HG02852 (cell line): Measurements from ENCODE around the gene SOS2.
"Not testable (repeated sequence)": the region's sequence is repeated elsewhere in the genome, so short reads cannot be mapped to it uniquely, and the experiment has no call there.

Experiments
- ATAC-seq: cut with Tn5 transposase; IDR thresholded peaks from one replicate; pipeline ENCODE4 v1.9.1; 2021; ENCODE audit warnings: mild to moderate bottlenecking, moderate library complexity; ENCODE audit not compliant: unreplicated experiment

Gene SOS2

DNA sequence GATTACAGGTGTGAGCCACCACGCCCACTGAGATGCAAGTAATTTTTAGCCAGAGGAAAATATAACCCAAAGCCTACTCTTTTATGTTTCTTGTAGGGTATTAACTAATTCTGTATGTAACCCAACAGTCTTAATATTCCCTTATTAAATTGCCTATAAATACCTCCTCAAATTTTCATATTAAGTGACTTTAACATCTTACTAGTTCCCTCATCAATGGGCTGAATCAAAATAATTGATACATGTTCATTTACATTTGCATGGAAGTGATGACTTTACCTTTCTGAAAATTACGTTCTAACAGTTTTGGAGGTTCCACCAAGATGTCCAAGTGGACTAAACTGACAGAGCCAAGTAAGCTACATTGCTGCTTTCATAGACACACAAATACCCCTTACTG lies 3.1 kb downstream of the SOS2 start:
- ATAC-seq, result no peak

DNA sequence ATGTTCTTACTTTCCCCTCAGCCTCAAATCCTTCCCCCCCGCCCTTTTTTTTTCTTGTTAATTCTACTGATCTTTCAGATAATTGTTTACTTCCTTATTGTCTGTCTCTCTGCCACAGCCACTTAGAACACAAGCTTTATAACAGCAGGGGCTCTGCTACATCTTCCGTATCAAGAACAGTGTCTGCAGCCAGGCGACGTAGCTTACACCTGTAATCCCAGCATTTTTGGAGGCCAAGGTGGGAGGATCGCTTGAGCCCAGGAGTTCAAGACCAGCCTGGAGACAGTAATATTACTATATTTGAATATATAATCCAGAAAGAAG lies 5.4 kb downstream of the SOS2 start:
- ATAC-seq, result no peak

DNA sequence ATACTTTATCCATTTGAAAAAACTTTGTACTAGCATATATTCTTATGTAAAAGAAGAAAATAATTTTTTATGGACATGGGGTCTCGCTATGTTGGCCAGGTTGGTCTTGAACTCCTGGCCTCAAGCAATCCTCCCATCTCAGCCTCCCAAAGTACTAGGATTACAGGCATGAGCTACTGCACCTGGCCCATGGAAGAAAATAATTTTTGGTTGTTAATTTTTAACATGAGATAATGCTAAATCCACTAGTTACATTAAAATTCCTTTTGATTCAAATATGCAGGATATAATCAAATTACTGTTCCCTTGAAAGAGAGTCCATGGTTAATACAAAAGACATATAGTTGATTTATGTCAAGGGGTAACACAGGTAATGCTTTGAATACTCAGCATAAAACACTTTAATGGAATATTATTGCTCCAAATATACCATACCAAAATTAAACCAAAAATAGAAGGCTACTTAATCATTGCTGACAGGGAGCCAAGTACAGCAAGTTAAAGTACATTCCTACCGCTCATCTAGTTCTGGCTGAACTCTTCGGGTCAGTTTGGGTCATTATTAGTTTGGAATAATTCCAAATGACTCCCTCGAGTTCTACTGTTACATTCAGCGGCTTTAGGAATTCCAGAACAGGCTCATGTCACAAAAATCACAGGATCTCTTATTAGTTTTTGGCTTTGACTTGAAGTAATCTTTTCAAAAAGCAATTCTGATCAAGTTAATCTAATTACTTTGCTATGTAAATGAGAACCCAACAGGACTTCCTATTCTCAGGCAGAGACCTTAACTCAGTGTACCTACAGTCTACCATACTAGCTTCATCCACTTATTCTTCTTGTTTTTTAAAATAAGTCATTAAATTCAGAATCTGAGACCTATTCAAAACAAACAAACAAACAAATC lies 6.1 kb downstream of the SOS2 start:
- ATAC-seq, result no peak

DNA sequence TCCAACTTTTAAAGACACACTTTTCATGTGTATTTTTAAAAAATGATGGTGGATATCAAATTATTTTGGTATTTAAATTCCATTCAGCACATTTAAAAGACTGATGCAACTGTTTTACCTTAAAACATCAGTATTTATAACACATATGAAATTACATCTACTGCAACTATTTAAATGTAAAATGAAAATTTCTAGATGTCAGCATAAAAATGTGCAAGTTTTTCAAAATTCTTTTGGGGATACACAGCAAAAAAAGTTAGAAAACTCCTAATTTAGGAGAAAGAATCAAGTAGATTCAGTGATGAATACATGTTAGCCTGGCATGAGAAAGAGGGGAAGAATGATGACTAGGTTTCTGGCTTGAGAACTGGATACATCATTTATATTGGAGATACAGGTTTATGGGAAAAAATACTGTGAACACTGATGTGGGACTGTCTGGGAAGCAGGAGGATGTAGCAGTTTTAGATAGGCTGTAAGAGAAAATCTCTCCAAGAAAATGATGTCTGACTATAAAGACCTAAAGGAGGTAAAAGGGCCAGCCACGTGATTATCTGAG lies 9.2 kb downstream of the SOS2 start:
- no peak for ATAC-seq

DNA sequence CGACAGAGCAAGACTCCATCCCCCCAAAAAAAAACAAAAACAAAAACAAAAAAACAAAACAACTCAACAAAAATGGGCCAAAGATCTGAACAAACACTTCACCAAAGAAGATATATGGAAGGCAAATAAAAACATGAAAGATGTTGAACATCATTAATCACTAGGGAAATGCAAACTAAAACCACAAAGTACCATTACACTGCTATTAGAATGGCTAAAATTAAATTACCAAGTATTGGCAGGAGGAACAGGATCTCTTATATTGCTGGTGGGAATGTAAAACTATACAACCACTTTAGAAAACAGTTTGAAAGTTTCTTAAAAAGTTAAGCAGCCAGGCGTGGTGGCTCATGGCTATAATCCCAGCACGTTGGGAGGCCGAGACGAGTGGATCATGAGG lies 12.9 kb downstream of the SOS2 start:
- ATAC-seq, result no peak

DNA sequence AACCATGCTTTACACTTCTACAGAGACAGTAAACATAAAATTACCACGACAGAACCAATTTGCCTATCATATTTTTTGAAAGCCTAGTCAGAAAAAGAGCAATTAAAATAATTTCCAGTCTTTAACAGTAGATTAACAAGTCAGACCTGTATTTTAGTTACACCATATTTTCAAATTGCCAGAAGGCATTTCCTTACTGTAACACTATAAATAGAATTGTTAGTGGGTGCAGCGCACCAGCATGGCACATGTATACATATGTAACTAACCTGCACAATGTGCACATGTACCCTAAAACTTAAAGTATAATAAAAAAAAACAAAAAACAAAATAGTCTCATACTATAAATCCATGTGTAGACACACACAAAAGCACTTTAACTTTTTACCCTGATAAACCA lies 16.0 kb downstream of the SOS2 start:
- no peak for ATAC-seq

DNA sequence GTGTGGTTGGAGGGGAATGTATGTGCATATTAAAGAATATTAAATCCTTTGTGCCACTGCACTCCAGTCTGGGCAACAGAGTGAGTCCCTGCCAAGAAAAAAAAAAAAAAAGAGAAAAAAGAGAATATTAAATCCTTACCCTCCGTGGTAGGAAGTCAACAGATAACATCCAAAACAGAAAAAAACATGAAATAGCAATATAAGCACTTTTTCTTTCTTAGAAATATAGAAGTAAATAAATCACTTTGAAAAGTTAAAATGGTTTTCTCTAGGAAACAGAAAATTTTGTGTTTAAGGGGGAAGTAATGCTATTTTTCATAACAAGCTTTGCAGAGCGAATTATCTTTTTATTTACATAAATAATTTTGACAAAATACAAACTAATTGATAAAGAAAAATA lies 17.6 kb downstream of the SOS2 start:
- ATAC-seq, result no peak

DNA sequence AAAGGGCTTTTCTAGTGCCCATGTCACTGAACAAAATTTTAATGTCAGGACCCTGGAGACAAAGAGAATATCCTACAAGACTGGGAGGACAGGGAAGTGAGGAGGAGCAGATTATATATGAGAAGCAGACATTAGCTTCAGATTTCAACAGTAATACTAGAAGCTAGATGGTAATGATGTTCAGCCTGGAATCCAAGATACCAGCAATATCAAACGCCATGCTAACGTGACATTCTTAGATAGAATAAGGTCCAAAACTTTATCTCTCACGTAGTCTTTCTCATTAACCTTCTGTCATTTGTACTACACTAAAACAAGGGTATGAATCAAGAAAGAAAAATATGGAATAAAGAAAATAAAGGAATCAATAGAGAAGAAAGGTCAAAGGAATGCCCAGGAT lies 18.7 kb downstream of the SOS2 start:
- ATAC-seq, result no peak

DNA sequence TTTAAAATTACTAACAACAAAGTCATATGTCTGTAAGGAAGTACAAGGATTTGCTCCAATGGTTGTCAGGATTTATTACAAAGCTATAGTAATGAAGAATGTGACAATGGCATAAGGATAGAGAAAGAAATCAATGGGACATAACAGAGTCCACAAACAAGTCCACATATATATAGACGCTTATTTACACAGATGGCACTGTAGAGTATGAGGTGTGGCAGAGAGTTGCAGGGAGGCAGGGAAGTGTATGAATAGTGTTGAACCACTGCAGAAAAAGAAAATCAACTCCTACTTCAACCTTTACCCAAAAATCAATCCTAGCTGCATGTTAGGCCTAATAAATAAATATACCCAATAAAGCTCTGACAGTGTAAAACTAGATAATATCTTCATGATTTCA lies 21.3 kb downstream of the SOS2 start:
- no peak for ATAC-seq

DNA sequence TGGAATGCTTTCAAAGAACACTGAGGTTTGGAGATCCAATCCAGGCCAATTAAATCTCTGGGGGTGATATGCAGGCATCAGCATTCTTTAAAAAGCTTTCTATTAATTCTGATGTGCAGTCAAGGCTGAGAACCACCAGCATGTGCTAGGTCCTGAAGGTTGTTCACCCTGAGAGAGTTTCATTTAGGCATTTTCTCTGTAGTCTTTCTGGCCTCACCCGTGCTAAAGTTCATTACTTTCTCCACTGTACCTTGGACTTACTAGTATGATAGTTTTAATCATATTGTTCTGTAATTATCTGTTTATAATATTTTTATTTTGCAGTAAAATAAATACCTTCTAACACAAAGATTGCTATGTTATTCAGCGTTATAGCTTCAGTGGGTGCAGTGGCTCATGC lies 32.9 kb downstream of the SOS2 start:
- ATAC-seq, result no peak

DNA sequence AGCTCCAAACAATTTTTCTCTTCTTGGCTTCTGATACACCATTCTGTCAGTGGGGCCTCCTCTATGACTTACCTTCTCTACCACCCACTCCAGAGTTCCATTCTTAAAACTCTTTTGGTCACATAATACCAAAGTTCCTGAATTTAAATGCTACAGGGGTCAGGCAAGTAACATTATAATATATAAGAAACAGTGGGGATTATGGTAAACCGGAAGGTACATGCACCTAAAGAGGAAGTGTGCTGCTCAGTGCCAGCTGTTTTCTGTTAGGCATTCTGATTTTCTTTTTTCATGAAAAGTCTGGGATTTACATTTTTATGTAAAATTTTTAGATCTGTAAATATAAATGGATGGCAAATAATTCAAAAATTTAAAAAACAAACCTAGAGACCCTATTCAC lies 39.9 kb downstream of the SOS2 start:
- no peak for ATAC-seq

DNA sequence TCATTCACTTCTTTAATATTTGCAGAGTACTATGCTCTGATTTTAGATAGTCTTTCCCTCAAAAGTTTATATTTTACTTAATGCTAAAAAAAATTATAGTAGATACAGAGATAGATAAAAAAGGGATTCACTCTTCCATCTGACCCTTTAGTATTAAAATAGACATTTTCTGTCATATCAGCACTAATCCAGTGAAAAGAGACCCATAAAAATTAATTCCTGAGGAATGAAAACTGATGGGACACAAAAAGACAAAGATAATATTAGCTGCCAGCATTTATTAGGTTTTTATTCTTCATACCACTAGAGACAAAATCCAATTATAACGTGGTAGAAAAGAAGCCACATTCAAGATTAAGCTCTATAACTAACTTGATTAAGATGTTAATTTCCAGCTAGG lies 45.3 kb downstream of the SOS2 start:
- no peak for ATAC-seq

DNA sequence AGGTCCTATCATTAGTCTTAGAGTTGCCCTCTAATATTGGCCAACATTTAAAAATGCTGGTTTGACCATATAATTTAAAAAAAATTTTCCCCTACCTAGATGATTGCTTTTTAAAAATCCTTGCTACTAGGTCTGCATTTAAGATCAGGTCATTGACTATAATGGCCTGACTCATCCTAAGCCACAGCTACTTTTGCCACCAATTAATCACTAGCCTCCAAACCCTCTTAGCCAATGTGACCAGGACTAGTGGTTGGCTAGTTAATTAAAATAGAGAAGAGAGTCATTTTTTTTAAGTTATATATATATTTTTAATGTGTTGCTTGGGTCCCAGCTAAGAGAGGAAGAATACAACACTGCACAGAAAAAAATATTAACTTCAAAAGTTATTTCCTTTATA lies 57.5 kb downstream of the SOS2 start:
- ATAC-seq, result no peak

DNA sequence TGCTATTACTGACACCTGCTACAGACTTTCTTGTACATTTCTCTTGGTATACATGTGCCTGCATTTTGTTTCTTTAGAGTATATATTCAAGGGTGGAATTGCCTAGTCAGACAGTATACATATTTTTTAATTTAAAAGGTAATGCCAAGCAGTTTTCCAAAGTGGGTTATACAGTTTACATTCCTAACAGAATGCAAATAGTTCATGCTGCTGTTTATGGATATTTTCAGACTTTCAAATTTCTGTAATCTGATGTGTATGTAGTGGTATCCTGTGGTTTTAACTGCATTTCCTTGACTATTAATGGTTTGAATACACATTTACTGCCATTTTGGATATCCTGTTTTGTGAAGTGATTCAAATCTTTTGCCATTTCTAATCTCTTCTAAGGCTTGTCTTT lies 59.5 kb downstream of the SOS2 start:
- no peak for ATAC-seq

DNA sequence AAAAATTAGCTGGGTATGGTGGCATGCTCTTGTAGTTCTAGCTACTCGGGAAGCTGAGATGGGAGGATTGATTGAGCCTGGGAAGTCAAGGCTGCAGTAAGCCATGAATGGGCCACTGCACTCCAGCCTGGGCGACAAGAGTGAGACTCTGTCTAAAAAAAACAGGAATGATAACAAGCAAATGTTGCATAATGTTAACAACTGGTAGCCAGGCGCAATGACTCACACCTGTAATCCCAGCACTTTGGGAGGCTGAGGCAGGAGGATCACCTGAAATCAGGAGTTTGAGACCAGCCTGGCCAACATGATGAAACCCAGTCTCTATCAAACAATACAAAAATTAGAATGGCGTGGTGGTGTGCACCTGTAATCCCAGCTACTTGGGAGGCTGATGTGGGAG lies 64.0 kb downstream of the SOS2 start:
- ATAC-seq, result not testable (repeated sequence)

DNA sequence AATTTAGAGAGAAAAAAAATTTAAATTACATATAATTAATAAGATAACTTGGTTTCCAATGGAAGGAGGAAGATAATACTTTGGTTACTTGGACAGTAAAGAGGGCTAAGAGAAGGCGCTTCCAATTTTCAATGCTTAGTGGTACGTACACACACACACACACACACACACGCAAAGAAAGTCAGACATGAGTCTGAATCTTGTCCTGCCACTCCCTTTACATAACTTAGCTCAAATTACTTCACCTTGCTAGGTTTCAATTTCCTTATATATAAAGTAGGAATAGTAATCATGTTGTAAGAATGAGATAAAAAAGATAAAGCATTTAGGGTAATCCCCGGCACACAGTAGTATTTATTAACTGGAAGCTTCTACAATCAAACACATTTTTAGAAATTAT lies 75.3 kb downstream of the SOS2 start:
- ATAC-seq, result no peak

DNA sequence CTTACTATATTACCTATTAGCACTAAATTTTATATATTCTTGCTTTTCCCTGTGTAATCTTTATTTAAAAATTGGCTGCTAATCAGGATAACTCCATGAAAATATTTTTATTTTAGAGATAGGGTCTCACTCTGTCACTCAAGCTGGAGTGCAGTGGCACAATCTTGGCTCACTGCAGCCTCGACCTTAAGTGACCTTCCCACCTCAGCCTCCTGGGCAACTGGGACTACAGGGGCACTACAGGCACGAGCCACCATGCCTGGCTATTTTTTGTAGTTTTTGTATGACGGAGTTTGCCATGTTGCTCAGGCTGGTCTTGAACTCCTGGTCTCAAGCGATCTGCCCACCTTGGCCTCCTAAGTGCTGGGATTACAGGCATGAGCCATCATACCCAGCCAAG lies 82.6 kb downstream of the SOS2 start:
- ATAC-seq, result no peak

DNA sequence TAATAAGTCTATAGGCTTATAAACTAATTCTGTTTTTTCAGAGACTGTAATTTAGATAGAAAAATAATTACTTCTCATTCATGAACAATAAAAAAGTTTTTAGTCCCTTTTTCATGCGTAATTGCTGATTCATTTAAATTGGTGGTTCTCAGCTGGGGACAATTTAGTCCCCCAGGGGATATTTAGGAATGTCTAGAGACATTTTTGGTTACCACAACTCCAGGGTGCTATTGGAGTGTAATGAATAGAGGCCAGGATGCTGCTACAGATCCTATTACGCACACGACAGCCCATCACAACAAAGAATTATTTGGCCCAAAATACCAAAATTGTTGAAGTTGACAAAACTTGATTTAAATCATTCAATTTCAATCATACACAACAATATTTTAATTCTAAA lies 92.2 kb downstream of the SOS2 start:
- no peak for ATAC-seq

DNA sequence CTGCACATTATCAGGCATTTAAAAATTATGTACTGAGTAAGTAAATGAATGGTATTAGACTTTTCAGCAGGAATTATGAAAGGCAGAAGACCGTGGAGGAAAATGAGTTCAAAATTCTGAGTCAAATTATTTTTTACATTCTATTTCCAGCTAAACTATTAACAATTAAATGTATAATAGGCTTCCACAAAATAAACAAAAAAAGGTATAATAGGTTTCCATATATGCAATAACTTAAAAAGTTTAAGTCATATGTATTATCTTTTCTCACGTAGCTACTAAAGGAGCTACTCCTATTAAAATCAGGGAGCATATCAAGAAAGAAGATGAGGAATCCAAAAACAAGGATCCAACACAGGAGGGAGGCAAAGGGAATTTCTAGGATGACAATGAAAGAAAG lies 103.6 kb downstream of the SOS2 start:
- no peak for ATAC-seq

DNA sequence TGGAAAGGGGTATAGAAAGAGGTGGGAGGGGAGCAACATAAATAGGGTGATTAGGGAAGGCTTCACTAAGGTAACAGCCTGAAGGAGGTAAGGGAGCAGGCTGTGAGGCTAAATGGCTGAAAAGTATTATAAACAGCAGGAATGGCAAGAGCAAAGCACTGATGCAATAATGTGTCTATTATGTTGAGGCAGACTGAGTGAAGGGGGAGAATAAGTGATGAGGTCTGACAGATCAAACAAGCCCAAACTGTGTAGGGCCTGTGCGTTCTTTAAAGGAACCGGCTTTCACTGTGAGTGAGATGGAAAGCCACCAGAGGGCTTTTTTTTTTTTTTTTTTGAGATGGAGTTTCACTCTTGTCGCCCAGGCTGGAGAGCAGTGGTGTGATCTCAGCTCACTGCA lies 108.3 kb downstream of the SOS2 start:
- no peak for ATAC-seq

DNA sequence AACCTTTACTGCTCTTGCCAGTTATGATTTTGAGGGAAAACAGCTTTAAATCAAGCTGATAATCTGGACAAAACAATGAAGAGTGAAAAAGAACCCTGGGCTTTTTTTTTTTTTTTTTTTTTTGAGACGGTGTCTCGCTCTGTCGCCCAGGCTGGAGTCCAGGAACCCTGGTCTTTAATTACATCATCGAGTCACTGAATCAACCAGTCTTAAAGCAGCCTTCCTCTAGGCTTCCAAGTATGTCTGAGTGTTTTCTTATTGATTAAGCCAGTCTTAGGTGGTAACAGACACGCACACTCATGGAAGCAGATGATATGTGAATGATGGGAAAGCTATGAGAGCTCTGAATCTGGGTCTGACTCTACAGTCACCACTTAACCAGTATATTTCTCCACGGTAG lies 109.1 kb downstream of the SOS2 start:
- no peak for ATAC-seq

DNA sequence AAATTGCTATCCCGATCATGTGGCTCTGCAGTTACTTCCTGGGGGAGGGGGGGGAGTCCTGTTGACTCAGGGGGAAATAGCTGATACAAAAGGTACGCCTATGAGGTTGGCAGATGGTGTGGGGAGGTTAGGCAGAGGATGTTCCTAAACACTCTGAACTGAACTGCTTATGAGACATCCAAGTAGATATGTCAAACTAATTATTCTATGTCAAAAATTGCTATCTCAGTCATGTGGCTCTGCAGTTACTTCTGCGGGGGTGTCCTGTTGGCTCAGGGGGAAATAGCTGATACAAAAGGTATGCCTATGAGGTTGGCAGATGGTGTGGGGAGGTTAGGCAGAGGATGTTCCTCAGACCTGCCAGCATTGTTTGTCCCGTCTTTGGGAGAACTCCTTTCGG lies 109.9 kb downstream of the SOS2 start:
- no peak for ATAC-seq

DNA sequence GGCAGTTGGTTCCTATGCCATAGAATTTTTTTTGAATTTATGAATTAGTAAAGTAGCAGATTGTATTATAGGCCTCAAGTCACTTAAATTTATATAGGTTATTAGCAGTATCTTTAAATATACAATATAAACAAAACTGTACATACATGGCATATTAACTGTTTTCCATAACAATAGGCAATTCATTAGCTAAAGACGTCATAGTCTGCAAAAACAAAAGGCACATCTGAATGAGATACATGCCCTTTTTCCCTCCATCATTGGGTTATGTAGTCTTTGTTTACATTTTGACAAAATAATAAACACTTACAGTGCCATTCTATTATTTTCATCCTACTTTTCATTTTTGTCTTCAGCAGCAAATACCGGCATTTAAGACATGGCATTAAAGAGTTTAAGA lies 113.9 kb downstream of the SOS2 start:
- no peak for ATAC-seq
